H9 (cell line): ENCODE data around the gene OR8G5. TPM values are rescaled to one million over a fixed set of nuclear protein-coding genes. Genes with fewer than 3 reads are reported as not detected.

Source experiments
- DNase-seq: peaks from one replicate; pipeline ENCODE4 v3.0.0-alpha.2; 2017
- H2AFZ ChIP-seq: one replicate; pipeline ENCODE4 v1.6.1; 2013; ENCODE audit warnings: mild to moderate bottlenecking, low read length, control low read depth, moderate library complexity
- H2AK5ac ChIP-seq: 2 replicates; pipeline ENCODE4 v1.6.1; 2013; ENCODE audit warnings: low read length, control low read depth, mixed read lengths; ENCODE audit not compliant: insufficient read length
- H2BK120ac ChIP-seq: one replicate; pipeline ENCODE4 v1.6.1; 2013; ENCODE audit warnings: low read depth, mild to moderate bottlenecking, low read length, control low read depth, inconsistent platforms; ENCODE audit not compliant: poor library complexity, severe bottlenecking
- H2BK12ac ChIP-seq: 2 replicates; pipeline ENCODE4 v1.6.1; 2013; ENCODE audit warnings: low read length, control low read depth, mixed read lengths, low read depth; ENCODE audit not compliant: insufficient read length
- H2BK15ac ChIP-seq: 2 replicates; pipeline ENCODE4 v1.6.1; 2013; ENCODE audit warnings: low read depth, low read length, control low read depth
- H2BK20ac ChIP-seq: one replicate; pipeline ENCODE4 v1.6.1; 2013; ENCODE audit warnings: low read depth, mild to moderate bottlenecking, low read length, control low read depth, inconsistent platforms; ENCODE audit not compliant: poor library complexity, severe bottlenecking
- H2BK5ac ChIP-seq: 2 replicates; pipeline ENCODE4 v1.6.1; 2013; ENCODE audit warnings: low read length, control low read depth, mixed read lengths; ENCODE audit not compliant: insufficient read length
- H3K14ac ChIP-seq: 2 replicates; pipeline ENCODE4 v1.6.1; 2013; ENCODE audit warnings: low read length, control low read depth; ENCODE audit not compliant: insufficient read depth
- H3K18ac ChIP-seq: 2 replicates; pipeline ENCODE4 v1.6.1; 2013; ENCODE audit warnings: low read depth, mild to moderate bottlenecking, mixed read lengths, low read length, control low read depth; ENCODE audit not compliant: insufficient read length
- H3K23ac ChIP-seq: 2 replicates; pipeline ENCODE4 v1.6.1; 2013; ENCODE audit warnings: low read length, control low read depth, mixed read lengths, low read depth; ENCODE audit not compliant: insufficient read length
- H3K23me2 ChIP-seq: 2 replicates; pipeline ENCODE4 v1.6.1; 2013; ENCODE audit warnings: low read depth, mild to moderate bottlenecking, mixed read lengths, low read length, control low read depth; ENCODE audit not compliant: insufficient read length, poor library complexity, severe bottlenecking
- H3K27ac ChIP-seq: 2 replicates; pipeline ENCODE4 v1.5.1; 2013; ENCODE audit warnings: low read length, control low read depth, mixed read lengths, low read depth; ENCODE audit not compliant: insufficient read length
- H3K27me3 ChIP-seq: 2 replicates; pipeline ENCODE4 v1.6.1; 2013; ENCODE audit warnings: low read length, control low read depth, inconsistent platforms; ENCODE audit not compliant: insufficient read depth
- H3K4ac ChIP-seq: 2 replicates; pipeline ENCODE4 v1.6.1; 2013; ENCODE audit warnings: low read depth, mild to moderate bottlenecking, control low read depth, inconsistent platforms, low read length, moderate library complexity
- H3K4me1 ChIP-seq: 2 replicates; pipeline ENCODE4 v1.6.1; 2013; ENCODE audit warnings: low read length, control low read depth, inconsistent platforms; ENCODE audit not compliant: insufficient read depth
- H3K4me2 ChIP-seq: 2 replicates; pipeline ENCODE4 v1.6.1; 2013; ENCODE audit warnings: low read length, control low read depth, mixed read lengths; ENCODE audit not compliant: insufficient read length, insufficient read depth
- H3K56ac ChIP-seq: 2 replicates; pipeline ENCODE4 v1.6.1; 2013; ENCODE audit warnings: low read depth, mild to moderate bottlenecking, mixed read lengths, low read length, control low read depth; ENCODE audit not compliant: insufficient read length
- H3K79me1 ChIP-seq: 2 replicates; pipeline ENCODE4 v1.6.1; 2013; ENCODE audit warnings: low read depth, mild to moderate bottlenecking, moderate library complexity, low read length, control low read depth, inconsistent platforms; ENCODE audit not compliant: insufficient read depth, poor library complexity, severe bottlenecking
- H3K79me2 ChIP-seq: 2 replicates; pipeline ENCODE4 v1.6.1; 2013; ENCODE audit warnings: low read length, control low read depth, inconsistent platforms; ENCODE audit not compliant: insufficient read depth
- H3K9ac ChIP-seq: 2 replicates; pipeline ENCODE4 v1.6.1; 2013; ENCODE audit warnings: low read length, control low read depth, mixed read lengths; ENCODE audit not compliant: insufficient read length; ENCODE audit errors: extremely low read depth
- H3K9me3 ChIP-seq: one replicate; pipeline ENCODE4 v1.6.1; 2013; ENCODE audit warnings: low read depth, low read length, inconsistent platforms; ENCODE audit not compliant: control insufficient read depth
- H3T11ph ChIP-seq: one replicate; pipeline ENCODE4 v1.6.1; 2013; ENCODE audit warnings: mild to moderate bottlenecking, low read length, control low read depth, inconsistent platforms
- H4K20me1 ChIP-seq: one replicate; pipeline ENCODE4 v1.6.1; 2013; ENCODE audit not compliant: control insufficient read depth, insufficient read length, insufficient read depth
- H4K5ac ChIP-seq: 2 replicates; pipeline ENCODE4 v1.6.1; 2013; ENCODE audit warnings: low read depth, mild to moderate bottlenecking, mixed read lengths, low read length, control low read depth; ENCODE audit not compliant: insufficient read length
- H4K8ac ChIP-seq: replicated peaks from 2 replicates; pipeline ENCODE4 v1.6.1; 2013; ENCODE audit warnings: low read length, control low read depth, mixed read lengths, low read depth; ENCODE audit not compliant: insufficient read length
- H4K91ac ChIP-seq: 2 replicates; pipeline ENCODE4 v1.6.1; 2013; ENCODE audit warnings: low read depth, mild to moderate bottlenecking, moderate library complexity, mixed read lengths, low read length, control low read depth; ENCODE audit not compliant: insufficient read length
- H3K27ac Mint-ChIP-seq, 3 experiments: 2 replicates in 2 of 3; 3 replicates in 1 of 3; pipeline ENCODE4 v1.8.0; 2020 to 2021; ENCODE audit warnings: mixed read lengths in 3 of 3, mild to moderate bottlenecking in 1 of 3, moderate library complexity in 1 of 3
- H3K27me3 Mint-ChIP-seq: 2 replicates; pipeline ENCODE4 v1.8.0; 2021; ENCODE audit warnings: low read depth, mild to moderate bottlenecking, moderate library complexity, mixed read lengths
- H3K36me3 Mint-ChIP-seq, 3 experiments: 2 replicates in 2 of 3; 3 replicates in 1 of 3; pipeline ENCODE4 v1.8.0; 2020 to 2021; ENCODE audit warnings: low read depth in 3 of 3, mixed read lengths in 3 of 3; ENCODE audit not compliant: insufficient read depth in 1 of 3
- H3K4me1 Mint-ChIP-seq, 2 experiments: 2 replicates each; pipeline ENCODE4 v1.8.0; 2020; ENCODE audit warnings: mixed read lengths in 2 of 2
- H3K4me3 Mint-ChIP-seq, 2 experiments: 2 replicates in 1 of 2; 3 replicates in 1 of 2; pipeline ENCODE4 v1.8.0; 2020 to 2021; ENCODE audit warnings: mild to moderate bottlenecking in 2 of 2, mixed read lengths in 2 of 2, moderate library complexity in 1 of 2
- H3K9me3 Mint-ChIP-seq, 2 experiments: 2 replicates in 1 of 2; 3 replicates in 1 of 2; pipeline ENCODE4 v1.8.0; 2020; ENCODE audit warnings: mild to moderate bottlenecking in 2 of 2, mixed read lengths in 2 of 2, moderate library complexity in 1 of 2
- CTCF ChIP-seq: fragments of 200-600 bp; sonication (generic); conservative IDR thresholded peaks from 3 replicates; pipeline ENCODE4 v1.8.0; 2021; ENCODE audit warnings: antibody characterized with exemption, mild to moderate bottlenecking
- WGBS: extraction: QIAGEN DNeasy Blood & Tissue Kit; methylation state at CpG from one replicate; pipeline ENCODE4 v1.1.7; 2013; ENCODE audit warnings: missing lambda C conversion rate, low lambda C conversion rate, mixed read lengths; ENCODE audit not compliant: insufficient read length; ENCODE audit errors: extremely low coverage; 5-methylcytosine and 5-hydroxymethylcytosine counted together
- total RNA-seq: library from RNA; stranded (reverse); gene quantifications from 2 replicates; pipeline ENCODE4 v1.2.1, GENCODE V29; 2021

OR8G5 gene
- total RNA-seq, 1 experiment from 2014 or later, result not detected

GRCh38 chr11:124285610-124286344, 29.6 kb downstream of the OR8G5 start:
- H3K79me1 ChIP-seq, result no peaks in the 10 kb centered on the region
- Mint-ChIP-seq H3K36me3 (peaks cover 2 to 35% (median 9%) of the 10 kb centered on the region in 3 experiments), H3K4me3 (no peak overlapping the region), H3K4me1 (no peaks in the 10 kb centered on the region), H3K9me3 (peaks cover 36 to 42% of the 10 kb centered on the region in 2 experiments), H3K27ac (no peak overlapping the region), H3K27me3 (no peaks in the 10 kb centered on the region; the same call in 1 of the 2 replicates)
- H3T11ph ChIP-seq, result no peak overlapping the region
- no peak overlapping the region for H4K8ac ChIP-seq
- H3K27me3 ChIP-seq, result no peaks in the 10 kb centered on the region
- no peak overlapping the region for H2BK20ac ChIP-seq
- DNase-seq, result no peak
- H2AFZ ChIP-seq, result no peak overlapping the region
- H3K56ac ChIP-seq, result no peak overlapping the region
- no peaks in the 10 kb centered on the region for H3K4me1 ChIP-seq
- no peak for TF ChIP-seq CTCF
- H3K27ac ChIP-seq, result no peak overlapping the region
- H4K91ac ChIP-seq, result no peak overlapping the region
- no peak overlapping the region for H3K23ac ChIP-seq
- WGBS, result no CpG with 5 or more reads among the region's 3 CpGs
- no peaks in the 10 kb centered on the region for H3K9me3 ChIP-seq
- no peak overlapping the region for H2AK5ac ChIP-seq
- H4K20me1 ChIP-seq, result no peaks in the 10 kb centered on the region
- H3K14ac ChIP-seq, result no peak overlapping the region
- no peak overlapping the region for H3K4me2 ChIP-seq
- no peak overlapping the region for H2BK5ac ChIP-seq
- H3K18ac ChIP-seq, result no peak overlapping the region
- H2BK120ac ChIP-seq, result no peak overlapping the region
- no peak overlapping the region for H3K4ac ChIP-seq
- H2BK12ac ChIP-seq, result no peak overlapping the region
- H4K5ac ChIP-seq, result no peak overlapping the region
- H3K23me2 ChIP-seq, result no peaks in the 10 kb centered on the region
- no peaks in the 10 kb centered on the region for H3K79me2 ChIP-seq
- no peak overlapping the region for H2BK15ac ChIP-seq
- no peak overlapping the region for H3K9ac ChIP-seq
